Kidney (tissue), 14 donors: ENCODE results near the gene PRTG. TPM values are rescaled to one million over a fixed set of nuclear protein-coding genes. Genes with fewer than 3 reads are reported as not detected.
"Not testable (repeated sequence)": the region's sequence is repeated elsewhere in the genome, so short reads cannot be mapped to it uniquely, and the experiment has no call there.

Experiments used
- DNase-seq, 5 donors: peaks; one replicate each; pipeline ENCODE4 v3.0.0-alpha.2; 2013 to 2020
- FAIRE-seq: peaks from 2 replicates; lab custom pipeline; 2012; peaks lifted over from hg19 to GRCh38; lab: Jason Lieb, UNC
- H3K27ac ChIP-seq, 2 donors: one replicate each; pipeline ENCODE4 v1.7.0; 2013; ENCODE audit warnings: low read depth in 2 of 2, low read length in 2 of 2, inconsistent platforms in 1 of 2
- H3K27me3 ChIP-seq: one replicate; pipeline ENCODE4 v1.7.1; 2013; ENCODE audit warnings: low read length, inconsistent platforms; ENCODE audit not compliant: control insufficient read depth, insufficient read depth
- H3K36me3 ChIP-seq, 3 donors: one replicate each; pipeline versions ENCODE4 v1.7.0 to v1.7.1; 2013; ENCODE audit warnings: low read length in 3 of 3, control low read depth in 1 of 3, inconsistent platforms in 1 of 3; ENCODE audit not compliant: insufficient read depth in 3 of 3, control insufficient read depth in 2 of 3
- H3K4me1 ChIP-seq, 3 donors: one replicate each; pipeline versions ENCODE4 v1.7.0 to v1.7.1; 2013; ENCODE audit warnings: low read length in 3 of 3, inconsistent platforms in 1 of 3, low read depth in 1 of 3; ENCODE audit not compliant: control insufficient read depth in 2 of 3, insufficient read depth in 2 of 3
- H3K4me3 ChIP-seq, 3 donors: one replicate each; pipeline versions ENCODE4 v1.7.0 to v1.8.1; 2013; ENCODE audit warnings: low read length in 3 of 3, control low read depth in 1 of 3, inconsistent platforms in 1 of 3
- H3K9ac ChIP-seq, 3 donors: one replicate each; pipeline versions ENCODE4 v1.7.0 to v1.7.1; 2013; ENCODE audit warnings: low read length in 3 of 3, control low read depth in 1 of 3, inconsistent platforms in 1 of 3
- H3K9me3 ChIP-seq, 3 donors: one replicate each; pipeline versions ENCODE4 v1.7.0 to v1.7.1; 2013; ENCODE audit warnings: low read length in 3 of 3, control low read depth in 1 of 3, inconsistent platforms in 1 of 3; ENCODE audit not compliant: control insufficient read depth in 2 of 3, insufficient read depth in 1 of 3
- intact Hi-C: fragments of 100-400 bp; cut with DNase I; formaldehyde crosslinking; loops from one replicate; pipeline ENCODE4 v1.11.1; 2022
- polyA plus RNA-seq: library from polyadenylated mRNA; stranded (reverse); fragments of 350-450 nt; fragmentation: Illumina TruSeq; extraction: RNeasy Lipid Tissue Mini Kit (QIAGEN cat#74804); gene quantifications from one replicate; pipeline ENCODE4 v1.2.3, GENCODE V29; 2014; ENCODE audit warnings: low read depth, low replicate concordance; ENCODE audit not compliant: insufficient read depth
- total RNA-seq: library from RNA; stranded (reverse); fragmentation: NEBNext Ultra II Directional; extraction: Animal tissue kit (Norgen Biotek cat#: 25700); gene quantifications from one replicate; pipeline ENCODE4 v1.2.1, GENCODE V29; 2021
- TF ChIP-seq, protein P1 (sequence below): IDR thresholded peaks from 3 replicates; pipeline ENCODE4 v1.5.1; 2012; ENCODE audit warnings: mild to moderate bottlenecking, moderate library complexity, borderline replicate concordance; ENCODE audit not compliant: insufficient read depth; ENCODE audit errors: extremely low read depth
- donor health status: control.
- donor health status: control.
- donor health status: control.
- donor health status: control.
- donor health status: control.
- donor health status: DM: yes; HTN: yes; CAD: no.
- donor health status: Normal renal cell carcinoma (clear cell type).

The PRTG gene
- total and polyA plus RNA-seq, 2 donors from 2014 or later: 0.84 to 6.4 TPM

DNA sequence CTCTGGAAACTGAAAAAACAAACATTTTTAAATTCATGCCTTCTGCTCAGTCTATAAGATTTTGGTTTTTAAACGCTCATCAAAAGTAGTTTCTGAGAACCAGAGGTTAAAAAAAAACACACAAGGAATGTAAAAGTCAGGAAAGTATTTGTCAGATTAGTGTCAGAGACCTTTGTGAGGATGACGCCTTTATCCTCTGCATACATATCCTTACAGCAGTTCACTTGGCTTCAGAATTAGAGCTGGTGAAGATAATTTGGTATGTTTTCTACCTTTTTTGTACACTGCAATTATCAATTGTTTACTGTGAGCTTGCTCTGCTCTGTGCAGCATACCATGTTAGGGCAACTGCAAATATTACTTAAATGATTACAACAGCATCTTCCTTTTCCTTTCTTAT, 8.3 kb downstream of the PRTG start:
- Histone ChIP-seq H3K9ac (no peak overlapping the region), H3K9me3 (no peaks in the 10 kb centered on the region), H3K36me3 (no peaks in the 10 kb centered on the region), H3K27me3 (no peaks in the 10 kb centered on the region), H3K27ac (no peak overlapping the region), H3K4me1 (peaks cover 3 to 7% (median 7%) of the 10 kb centered on the region in 3 donors), H3K4me3 (no peak overlapping the region)
- FAIRE-seq: no peak
- TF ChIP-seq, protein P1, sequence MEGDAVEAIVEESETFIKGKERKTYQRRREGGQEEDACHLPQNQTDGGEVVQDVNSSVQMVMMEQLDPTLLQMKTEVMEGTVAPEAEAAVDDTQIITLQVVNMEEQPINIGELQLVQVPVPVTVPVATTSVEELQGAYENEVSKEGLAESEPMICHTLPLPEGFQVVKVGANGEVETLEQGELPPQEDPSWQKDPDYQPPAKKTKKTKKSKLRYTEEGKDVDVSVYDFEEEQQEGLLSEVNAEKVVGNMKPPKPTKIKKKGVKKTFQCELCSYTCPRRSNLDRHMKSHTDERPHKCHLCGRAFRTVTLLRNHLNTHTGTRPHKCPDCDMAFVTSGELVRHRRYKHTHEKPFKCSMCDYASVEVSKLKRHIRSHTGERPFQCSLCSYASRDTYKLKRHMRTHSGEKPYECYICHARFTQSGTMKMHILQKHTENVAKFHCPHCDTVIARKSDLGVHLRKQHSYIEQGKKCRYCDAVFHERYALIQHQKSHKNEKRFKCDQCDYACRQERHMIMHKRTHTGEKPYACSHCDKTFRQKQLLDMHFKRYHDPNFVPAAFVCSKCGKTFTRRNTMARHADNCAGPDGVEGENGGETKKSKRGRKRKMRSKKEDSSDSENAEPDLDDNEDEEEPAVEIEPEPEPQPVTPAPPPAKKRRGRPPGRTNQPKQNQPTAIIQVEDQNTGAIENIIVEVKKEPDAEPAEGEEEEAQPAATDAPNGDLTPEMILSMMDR: no peak
- no peak for DNase-seq
- intact Hi-C loops: no loop called here

DNA sequence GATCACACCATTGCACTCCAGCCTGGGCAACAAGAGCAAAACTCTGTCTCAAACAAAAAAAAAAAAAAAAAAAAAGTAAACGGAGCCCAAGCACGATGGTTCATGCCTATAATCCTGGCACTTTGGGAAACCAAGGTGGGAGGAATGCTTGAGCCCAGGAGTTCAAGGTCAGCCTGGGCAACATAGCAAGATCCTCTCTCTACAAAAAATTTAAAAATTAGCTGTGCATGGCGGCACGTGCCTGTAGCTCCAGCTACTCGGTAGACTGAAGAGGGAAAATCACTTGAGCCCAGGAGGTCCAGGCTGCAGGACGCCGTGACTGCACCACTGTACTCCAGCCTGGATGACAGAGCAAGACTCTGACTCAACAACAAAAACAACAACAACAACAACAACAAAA, 9.5 kb downstream of the PRTG start:
- DNase-seq, H3K36me3 ChIP-seq, H3K27ac ChIP-seq, H3K27me3 ChIP-seq, H3K4me1 ChIP-seq, H3K9ac ChIP-seq, intact Hi-C loops, H3K9me3 ChIP-seq, FAIRE-seq, H3K4me3 ChIP-seq: not testable (repeated sequence)

DNA sequence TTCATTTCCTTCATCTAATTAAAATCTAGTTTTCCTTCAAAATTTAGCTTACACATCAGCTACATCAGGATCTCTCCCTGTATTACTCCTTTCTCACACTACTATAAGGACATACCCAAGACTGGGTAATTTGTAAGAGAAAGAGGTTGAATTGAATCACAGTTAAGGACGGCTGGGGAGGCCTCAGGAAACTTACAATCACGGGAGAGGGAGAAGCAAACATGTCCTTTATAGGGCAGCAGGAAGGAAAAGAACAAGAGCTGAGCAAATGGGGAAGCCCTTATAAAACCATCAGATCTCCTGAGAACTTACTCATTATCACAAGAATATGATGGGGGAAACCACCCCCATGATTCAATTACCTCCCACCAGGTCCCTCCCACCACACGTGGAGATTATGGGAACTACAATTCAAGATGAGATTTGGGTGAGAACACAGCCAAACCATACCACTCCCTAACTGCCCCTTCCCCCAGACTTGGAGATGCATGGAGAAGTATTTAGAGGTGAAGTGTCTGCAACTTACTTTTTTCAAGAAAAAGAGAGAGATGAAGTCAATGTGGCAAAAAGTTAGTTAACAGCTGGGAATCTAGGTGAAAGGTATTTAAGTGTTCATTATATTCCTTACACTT, 21.3 kb downstream of the PRTG start:
- TF ChIP-seq, protein P1: no peak
- FAIRE-seq (no peak), DNase-seq (no peak)
- Histone ChIP-seq H3K4me1 (no peaks in the 10 kb centered on the region), H3K36me3 (no peaks in the 10 kb centered on the region), H3K4me3 (no peak overlapping the region), H3K9me3 (no peaks in the 10 kb centered on the region), H3K9ac (no peak overlapping the region), H3K27me3 (no peaks in the 10 kb centered on the region), H3K27ac (no peak overlapping the region)
- intact Hi-C loops: no loop called here

DNA sequence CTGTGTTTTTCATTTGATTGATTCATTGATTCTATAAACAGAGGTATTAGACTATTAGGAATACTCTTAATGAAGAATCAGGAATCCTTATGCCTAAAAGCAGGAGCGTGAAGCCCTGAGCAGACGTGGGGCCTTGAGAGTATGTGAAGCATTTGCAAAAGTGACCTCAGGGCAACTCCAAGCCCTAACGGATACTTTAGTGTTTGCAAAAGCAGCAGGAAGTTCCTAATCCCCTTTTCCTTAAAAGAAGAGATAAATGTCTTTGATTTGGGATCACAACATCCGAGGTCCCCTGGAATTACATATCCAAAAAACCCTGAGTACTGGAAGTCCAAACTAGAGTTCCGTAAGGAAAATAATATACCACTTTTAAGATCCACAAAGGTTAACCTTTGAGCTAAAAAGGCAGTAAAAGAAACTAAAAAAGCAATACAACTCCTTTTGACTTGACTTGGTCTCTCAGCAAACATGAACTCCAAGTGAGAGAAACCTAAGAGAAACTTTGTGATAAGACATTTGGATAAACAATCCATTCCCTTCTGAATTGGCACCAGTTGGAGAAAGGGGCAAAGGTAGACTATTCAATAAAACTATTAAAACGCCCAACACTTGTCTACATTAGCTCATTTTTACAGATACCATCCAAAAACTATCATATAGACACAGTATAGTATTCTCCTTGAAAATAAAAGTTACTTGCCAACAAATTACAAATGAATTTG, 27.4 kb downstream of the PRTG start:
- H3K36me3 ChIP-seq: no peaks in the 10 kb centered on the region
- DNase-seq (peak in 1 of 5 donors; percentile 40), FAIRE-seq (no peak)
- TF ChIP-seq, protein P1: no peak
- H3K27ac ChIP-seq: no peak overlapping the region
- intact Hi-C loops: no loop called here
- H3K27me3 ChIP-seq: no peaks in the 10 kb centered on the region
- H3K9me3 ChIP-seq: no peaks in the 10 kb centered on the region
- H3K4me1 ChIP-seq: peaks cover 0 to 2% (median 0%) of the 10 kb centered on the region in 3 donors
- H3K4me3 ChIP-seq: no peak overlapping the region
- H3K9ac ChIP-seq: no peak overlapping the region
